GM12801 (cell line): ENCODE results near the gene MAP3K20.

Experiments
- CTCF ChIP-seq: IDR thresholded peaks from one replicate; pipeline ENCODE4 v1.5.1; 2011; ENCODE audit warnings: control low read depth; ENCODE audit not compliant: insufficient read length; ENCODE audit errors: extremely low read depth

The MAP3K20 gene

GRCh38 chr2:173210270-173211196, 134.9 kb downstream of the MAP3K20 start:
- peak; percentile 80 for TF ChIP-seq CTCF

- TF ChIP-seq CTCF, result no peak
Measured at GRCh38 chr2:173213181-173213580, 137.5 kb downstream of the MAP3K20 start.

- no peak for TF ChIP-seq CTCF
Measured at GRCh38 chr2:173214213-173214612, 138.6 kb downstream of the MAP3K20 start.

- TF ChIP-seq CTCF, result no peak
Measured at GRCh38 chr2:173215316-173215715, 139.7 kb downstream of the MAP3K20 start.

- TF ChIP-seq CTCF, result no peak
Measured at GRCh38 chr2:173216051-173216450, 140.4 kb downstream of the MAP3K20 start.

- no peak for TF ChIP-seq CTCF
Measured at GRCh38 chr2:173216668-173217067, 141.0 kb downstream of the MAP3K20 start.

GRCh38 chr2:173217116-173217840, 141.6 kb downstream of the MAP3K20 start:
- no peak for TF ChIP-seq CTCF
